HepG2 (cell line): ENCODE measurements around the gene RFX6. TPM values are rescaled to one million over a fixed set of nuclear protein-coding genes. Genes with fewer than 3 reads are reported as not detected.

ENCODE experiments used
- ARID2 ChIP-seq: sonication (generic); formaldehyde crosslinking; IDR thresholded peaks from 2 replicates; pipeline ENCODE4 v1.8.1; 2022; ENCODE audit warnings: mild to moderate bottlenecking, missing genetic modification reagents, borderline replicate concordance
- CHCHD3 ChIP-seq: sonication (generic); formaldehyde crosslinking; IDR thresholded peaks from 2 replicates; pipeline ENCODE4 v1.8.0; 2022; ENCODE audit warnings: mild to moderate bottlenecking, missing genetic modification reagents, moderate library complexity
- EP300 ChIP-seq, 3 experiments: sonication (generic) in 1 of 3; formaldehyde crosslinking in 1 of 3; IDR thresholded peaks; 2 replicates each; pipeline versions ENCODE4 v1.5.1 to v1.6.1; 2011 to 2020; ENCODE audit warnings: low read depth in 2 of 3, low read length in 2 of 3, borderline replicate concordance in 1 of 3, improper control_type of control experiment in 1 of 3, mild to moderate bottlenecking in 1 of 3, missing genetic modification reagents in 1 of 3, moderate library complexity in 1 of 3
- FOXA1 ChIP-seq, 2 experiments: fragments of 450-650 bp in 1 of 2; sonication (generic) in 1 of 2; formaldehyde crosslinking in 1 of 2; IDR thresholded peaks; 2 replicates each; pipeline versions ENCODE4 v1.4.0 to v1.6.1; 2016 to 2020; ENCODE audit warnings: missing genetic modification reagents in 1 of 2
- FOXA3 ChIP-seq: IDR thresholded peaks from 2 replicates; pipeline ENCODE4 v1.6.1; 2016; ENCODE audit warnings: missing genetic modification reagents, missing compliant biosample characterization
- HMG20A ChIP-seq: IDR thresholded peaks from 2 replicates; pipeline ENCODE4 v1.6.1; 2016; ENCODE audit warnings: borderline replicate concordance
- HNRNPL ChIP-seq: fragments of 200-400 bp; formaldehyde crosslinking; IDR thresholded peaks from 2 replicates; pipeline ENCODE4 v1.6.1; 2017; ENCODE audit warnings: mild to moderate bottlenecking, low read depth, low read length
- ISL2 ChIP-seq: sonication (generic); formaldehyde crosslinking; IDR thresholded peaks from 2 replicates; pipeline ENCODE4 v1.5.0; 2020; ENCODE audit warnings: missing genetic modification reagents
- KDM6A ChIP-seq: IDR thresholded peaks from 2 replicates; pipeline ENCODE4 v1.6.1; 2016; ENCODE audit warnings: low read depth
- MIXL1 ChIP-seq: IDR thresholded peaks from 2 replicates; pipeline ENCODE4 v1.6.1; 2016
- NONO ChIP-seq, 2 experiments: fragments of 450-650 bp in 1 of 2; sonication (generic) in 1 of 2; formaldehyde crosslinking in 1 of 2; IDR thresholded peaks in 1 of 2; conservative IDR thresholded peaks in 1 of 2; 2 replicates each; pipeline versions ENCODE4 v1.6.1 to v1.8.0; 2017 to 2022; ENCODE audit warnings: mild to moderate bottlenecking in 1 of 2, missing genetic modification reagents in 1 of 2, moderate library complexity in 1 of 2
- PHF5A ChIP-seq: IDR thresholded peaks from one replicate; pipeline ENCODE4 v1.6.1; 2018; ENCODE audit warnings: low read depth, missing genetic modification reagents; ENCODE audit not compliant: unreplicated experiment
- PITX1 ChIP-seq: sonication (generic); formaldehyde crosslinking; IDR thresholded peaks from 2 replicates; pipeline ENCODE4 v1.5.1; 2020; ENCODE audit warnings: mild to moderate bottlenecking, missing genetic modification reagents
- SOX5 ChIP-seq: IDR thresholded peaks from 2 replicates; pipeline ENCODE4 v1.6.1; 2016; ENCODE audit warnings: borderline replicate concordance
- TBX2 ChIP-seq: sonication (generic); formaldehyde crosslinking; IDR thresholded peaks from 2 replicates; pipeline ENCODE4 v1.5.0; 2020; ENCODE audit warnings: missing genetic modification reagents, mild to moderate bottlenecking, borderline replicate concordance
- ZNF570 ChIP-seq: sonication (generic); formaldehyde crosslinking; IDR thresholded peaks from 2 replicates; pipeline ENCODE4 v1.4.0; 2020; ENCODE audit warnings: mild to moderate bottlenecking, missing genetic modification reagents, borderline replicate concordance
- polyA plus RNA-seq, 8 experiments: library from polyadenylated mRNA; depleted of rRNA in 3 of 8; stranded (reverse) in 7 of 8; unstranded in 1 of 8; fragments of >200 nt; fragmentation: Illumina TruSeq in 4 of 8; extraction: Trizol in 4 of 8; gene quantifications; 2 replicates each; pipeline versions ENCODE4 v1.2.1 to v1.2.3, GENCODE V29; 2011 to 2016; ENCODE audit warnings: low read depth in 4 of 8, missing spikeins in 1 of 8, mixed read lengths in 1 of 8; ENCODE audit not compliant: insufficient read depth in 1 of 8
- total RNA-seq, 5 experiments: library from RNA; depleted of rRNA; stranded (reverse); fragments of >200 nt; fragmentation: Illumina TruSeq; extraction: Trizol; gene quantifications; 2 replicates each; pipeline ENCODE4 v1.2.3, GENCODE V29; 2016; ENCODE audit warnings: low read depth in 1 of 5
- TF ChIP-seq, protein P1 (sequence below): sonication (generic); formaldehyde crosslinking; conservative IDR thresholded peaks from 2 replicates; pipeline ENCODE4 v1.4.0; 2020; ENCODE audit warnings: mild to moderate bottlenecking, missing genetic modification reagents, moderate library complexity
- TF ChIP-seq, protein P2 (sequence below): sonication (generic); formaldehyde crosslinking; IDR thresholded peaks from 2 replicates; pipeline ENCODE4 v1.4.0; 2020; ENCODE audit warnings: missing genetic modification reagents
- TF ChIP-seq, protein P3 (sequence below): sonication (generic); formaldehyde crosslinking; IDR thresholded peaks from 2 replicates; pipeline ENCODE4 v1.4.0; 2020; ENCODE audit warnings: missing genetic modification reagents
- TF ChIP-seq, protein P4 (sequence below): IDR thresholded peaks from 2 replicates; pipeline ENCODE4 v1.4.0; 2020; ENCODE audit warnings: mild to moderate bottlenecking, missing genetic modification reagents

The RFX6 gene
- total and polyA plus RNA-seq, 2 of the 13 experiments (the other 11 are each of a cell fraction or from before 2014, with no cell fraction given): 0.04 TPM; not detected in 1

DNA sequence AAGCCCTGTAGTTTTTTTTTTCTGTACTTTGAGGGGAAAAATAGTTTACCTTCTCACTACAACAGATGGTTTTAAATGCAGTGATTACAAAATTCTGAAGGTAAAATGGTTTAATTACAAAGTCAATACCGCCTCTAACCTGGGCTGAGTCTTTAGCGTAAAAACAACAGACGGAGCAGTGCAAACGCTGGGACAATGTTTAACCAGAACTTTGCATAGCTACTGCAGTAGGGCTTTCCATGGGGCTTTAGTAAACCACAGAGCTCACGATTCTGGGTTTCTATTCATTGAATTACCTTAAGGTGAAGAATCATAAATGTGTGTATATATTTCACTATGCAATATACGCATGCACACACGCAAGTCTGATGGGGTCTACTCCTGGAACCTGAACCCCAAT is 77.9 kb downstream of the RFX6 start (continued):
- TF ChIP-seq, protein P1, sequence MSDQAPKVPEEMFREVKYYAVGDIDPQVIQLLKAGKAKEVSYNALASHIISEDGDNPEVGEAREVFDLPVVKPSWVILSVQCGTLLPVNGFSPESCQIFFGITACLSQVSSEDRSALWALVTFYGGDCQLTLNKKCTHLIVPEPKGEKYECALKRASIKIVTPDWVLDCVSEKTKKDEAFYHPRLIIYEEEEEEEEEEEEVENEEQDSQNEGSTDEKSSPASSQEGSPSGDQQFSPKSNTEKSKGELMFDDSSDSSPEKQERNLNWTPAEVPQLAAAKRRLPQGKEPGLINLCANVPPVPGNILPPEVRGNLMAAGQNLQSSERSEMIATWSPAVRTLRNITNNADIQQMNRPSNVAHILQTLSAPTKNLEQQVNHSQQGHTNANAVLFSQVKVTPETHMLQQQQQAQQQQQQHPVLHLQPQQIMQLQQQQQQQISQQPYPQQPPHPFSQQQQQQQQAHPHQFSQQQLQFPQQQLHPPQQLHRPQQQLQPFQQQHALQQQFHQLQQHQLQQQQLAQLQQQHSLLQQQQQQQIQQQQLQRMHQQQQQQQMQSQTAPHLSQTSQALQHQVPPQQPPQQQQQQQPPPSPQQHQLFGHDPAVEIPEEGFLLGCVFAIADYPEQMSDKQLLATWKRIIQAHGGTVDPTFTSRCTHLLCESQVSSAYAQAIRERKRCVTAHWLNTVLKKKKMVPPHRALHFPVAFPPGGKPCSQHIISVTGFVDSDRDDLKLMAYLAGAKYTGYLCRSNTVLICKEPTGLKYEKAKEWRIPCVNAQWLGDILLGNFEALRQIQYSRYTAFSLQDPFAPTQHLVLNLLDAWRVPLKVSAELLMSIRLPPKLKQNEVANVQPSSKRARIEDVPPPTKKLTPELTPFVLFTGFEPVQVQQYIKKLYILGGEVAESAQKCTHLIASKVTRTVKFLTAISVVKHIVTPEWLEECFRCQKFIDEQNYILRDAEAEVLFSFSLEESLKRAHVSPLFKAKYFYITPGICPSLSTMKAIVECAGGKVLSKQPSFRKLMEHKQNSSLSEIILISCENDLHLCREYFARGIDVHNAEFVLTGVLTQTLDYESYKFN (CRISPR knock-in tag): peak; percentile 85
- TF ChIP-seq, protein P2, sequence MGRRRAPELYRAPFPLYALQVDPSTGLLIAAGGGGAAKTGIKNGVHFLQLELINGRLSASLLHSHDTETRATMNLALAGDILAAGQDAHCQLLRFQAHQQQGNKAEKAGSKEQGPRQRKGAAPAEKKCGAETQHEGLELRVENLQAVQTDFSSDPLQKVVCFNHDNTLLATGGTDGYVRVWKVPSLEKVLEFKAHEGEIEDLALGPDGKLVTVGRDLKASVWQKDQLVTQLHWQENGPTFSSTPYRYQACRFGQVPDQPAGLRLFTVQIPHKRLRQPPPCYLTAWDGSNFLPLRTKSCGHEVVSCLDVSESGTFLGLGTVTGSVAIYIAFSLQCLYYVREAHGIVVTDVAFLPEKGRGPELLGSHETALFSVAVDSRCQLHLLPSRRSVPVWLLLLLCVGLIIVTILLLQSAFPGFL (CRISPR knock-in tag): no peak
- no peak for TF ChIP-seq ZNF570
- peak in 1 of 2 experiments; percentile 65; a peak in 2 of 4 replicates for TF ChIP-seq EP300 (IDR thresholded peaks at IDR 0.05; ENCODE audit: low read depth in 2 of 2, low read length in 2 of 2)
- no peak for TF ChIP-seq EP300 (CRISPR knock-in tag; IDR thresholded peaks at IDR 0.05; ENCODE audit: borderline replicate concordance)
- peak; percentile 54; the same call in 1 of the 2 replicates for TF ChIP-seq SOX5 (CRISPR knock-in tag)
- TF ChIP-seq FOXA1 (IDR thresholded peaks at IDR 0.05): no peak
- TF ChIP-seq FOXA1 (CRISPR knock-in tag; IDR thresholded peaks at IDR 0.05): peak; percentile 81
- peak; percentile 64; the same call in 1 of the 2 replicates for TF ChIP-seq HMG20A (CRISPR knock-in tag)
- TF ChIP-seq MIXL1 (CRISPR knock-in tag): peak; percentile 75; the same call in 1 of the 2 replicates
- 0 out of 2 replicates have a peak, but pooled peaks have one; percentile 35 for TF ChIP-seq KDM6A (CRISPR knock-in tag)
- TF ChIP-seq PHF5A (CRISPR knock-in tag): peak; percentile 20
- TF ChIP-seq TBX2: peak; percentile 48; the same call in 1 of the 2 replicates
- no peak for TF ChIP-seq ARID2 (CRISPR knock-in tag)
- peak; percentile 86 for TF ChIP-seq FOXA3 (CRISPR knock-in tag)
- TF ChIP-seq, protein P3, sequence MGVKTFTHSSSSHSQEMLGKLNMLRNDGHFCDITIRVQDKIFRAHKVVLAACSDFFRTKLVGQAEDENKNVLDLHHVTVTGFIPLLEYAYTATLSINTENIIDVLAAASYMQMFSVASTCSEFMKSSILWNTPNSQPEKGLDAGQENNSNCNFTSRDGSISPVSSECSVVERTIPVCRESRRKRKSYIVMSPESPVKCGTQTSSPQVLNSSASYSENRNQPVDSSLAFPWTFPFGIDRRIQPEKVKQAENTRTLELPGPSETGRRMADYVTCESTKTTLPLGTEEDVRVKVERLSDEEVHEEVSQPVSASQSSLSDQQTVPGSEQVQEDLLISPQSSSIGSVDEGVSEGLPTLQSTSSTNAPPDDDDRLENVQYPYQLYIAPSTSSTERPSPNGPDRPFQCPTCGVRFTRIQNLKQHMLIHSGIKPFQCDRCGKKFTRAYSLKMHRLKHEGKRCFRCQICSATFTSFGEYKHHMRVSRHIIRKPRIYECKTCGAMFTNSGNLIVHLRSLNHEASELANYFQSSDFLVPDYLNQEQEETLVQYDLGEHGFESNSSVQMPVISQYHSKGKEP (CRISPR knock-in tag): no peak
- 0 out of 2 replicates have a peak, but pooled peaks have one; percentile 36 for TF ChIP-seq PITX1 (CRISPR knock-in tag)
- no peak for TF ChIP-seq HNRNPL
- TF ChIP-seq ISL2 (CRISPR knock-in tag): peak; percentile 81
- TF ChIP-seq, protein P4, sequence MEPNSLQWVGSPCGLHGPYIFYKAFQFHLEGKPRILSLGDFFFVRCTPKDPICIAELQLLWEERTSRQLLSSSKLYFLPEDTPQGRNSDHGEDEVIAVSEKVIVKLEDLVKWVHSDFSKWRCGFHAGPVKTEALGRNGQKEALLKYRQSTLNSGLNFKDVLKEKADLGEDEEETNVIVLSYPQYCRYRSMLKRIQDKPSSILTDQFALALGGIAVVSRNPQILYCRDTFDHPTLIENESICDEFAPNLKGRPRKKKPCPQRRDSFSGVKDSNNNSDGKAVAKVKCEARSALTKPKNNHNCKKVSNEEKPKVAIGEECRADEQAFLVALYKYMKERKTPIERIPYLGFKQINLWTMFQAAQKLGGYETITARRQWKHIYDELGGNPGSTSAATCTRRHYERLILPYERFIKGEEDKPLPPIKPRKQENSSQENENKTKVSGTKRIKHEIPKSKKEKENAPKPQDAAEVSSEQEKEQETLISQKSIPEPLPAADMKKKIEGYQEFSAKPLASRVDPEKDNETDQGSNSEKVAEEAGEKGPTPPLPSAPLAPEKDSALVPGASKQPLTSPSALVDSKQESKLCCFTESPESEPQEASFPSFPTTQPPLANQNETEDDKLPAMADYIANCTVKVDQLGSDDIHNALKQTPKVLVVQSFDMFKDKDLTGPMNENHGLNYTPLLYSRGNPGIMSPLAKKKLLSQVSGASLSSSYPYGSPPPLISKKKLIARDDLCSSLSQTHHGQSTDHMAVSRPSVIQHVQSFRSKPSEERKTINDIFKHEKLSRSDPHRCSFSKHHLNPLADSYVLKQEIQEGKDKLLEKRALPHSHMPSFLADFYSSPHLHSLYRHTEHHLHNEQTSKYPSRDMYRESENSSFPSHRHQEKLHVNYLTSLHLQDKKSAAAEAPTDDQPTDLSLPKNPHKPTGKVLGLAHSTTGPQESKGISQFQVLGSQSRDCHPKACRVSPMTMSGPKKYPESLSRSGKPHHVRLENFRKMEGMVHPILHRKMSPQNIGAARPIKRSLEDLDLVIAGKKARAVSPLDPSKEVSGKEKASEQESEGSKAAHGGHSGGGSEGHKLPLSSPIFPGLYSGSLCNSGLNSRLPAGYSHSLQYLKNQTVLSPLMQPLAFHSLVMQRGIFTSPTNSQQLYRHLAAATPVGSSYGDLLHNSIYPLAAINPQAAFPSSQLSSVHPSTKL (CRISPR knock-in tag): peak; percentile 51; the same call in 1 of the 2 replicates
- no peak for TF ChIP-seq NONO (IDR thresholded peaks at IDR 0.05)
- TF ChIP-seq NONO (CRISPR knock-in tag; conservative IDR thresholded peaks at IDR 0.05): no peak
- TF ChIP-seq CHCHD3 (CRISPR knock-in tag): no peak
